Measurements from ENCODE around the gene RCBTB1.
"Not testable (repeated sequence)": the region's sequence is repeated elsewhere in the genome, so short reads cannot be mapped to it uniquely, and the experiment has no call there.

The RCBTB1 gene

GRCh38 chr13:49606747-49607648 lies 21.6 kb upstream of the RCBTB1 start:
- peak; percentile 86 for DNase-seq (ENCODE audit: low spot score)

- DNase-seq (ENCODE audit: low spot score): peak; percentile 22
Observed at GRCh38 chr13:49604570-49604969, 19.2 kb upstream of the RCBTB1 start.

DNA sequence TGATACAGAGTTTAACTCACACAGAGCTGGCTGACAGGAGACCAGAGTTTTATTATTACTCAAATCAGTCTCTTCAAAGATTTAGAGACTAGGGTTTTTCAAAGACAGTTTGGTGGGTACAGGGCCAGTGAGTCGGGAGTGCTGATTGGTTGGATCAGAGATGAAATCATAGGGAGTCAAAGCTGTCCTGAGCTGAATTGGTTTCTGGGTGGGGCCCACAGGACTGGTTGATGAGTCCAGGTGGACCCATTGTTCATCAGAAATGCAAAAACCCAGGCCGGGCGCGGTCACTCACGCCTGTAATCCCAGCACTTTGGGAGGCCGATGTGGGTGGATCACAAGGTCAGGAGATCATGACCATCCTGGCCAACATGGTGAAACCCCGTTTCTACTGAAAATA lies 17.3 kb upstream of the RCBTB1 start:
- DNase-seq (ENCODE audit: low spot score): not testable (repeated sequence)

DNA sequence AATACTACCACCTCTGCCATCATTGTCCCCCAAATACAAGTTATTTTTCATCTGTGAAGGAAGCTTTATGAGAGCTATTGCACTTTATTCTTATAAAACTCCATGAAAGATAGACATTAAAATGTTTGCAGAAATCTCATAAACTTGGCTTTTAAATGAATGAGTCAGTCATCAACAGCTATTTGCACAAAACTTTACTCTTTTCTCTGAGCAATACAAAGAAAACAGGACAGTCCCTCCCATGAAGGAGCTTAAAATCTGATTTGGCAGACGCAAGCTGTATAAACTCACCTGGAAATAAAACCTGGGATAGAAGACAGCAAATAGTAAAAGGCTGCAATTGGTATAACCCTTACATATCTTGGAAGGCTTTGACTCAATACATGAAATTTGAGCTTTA lies 16.6 kb upstream of the RCBTB1 start:
- DNase-seq (ENCODE audit: low spot score): no peak

DNA sequence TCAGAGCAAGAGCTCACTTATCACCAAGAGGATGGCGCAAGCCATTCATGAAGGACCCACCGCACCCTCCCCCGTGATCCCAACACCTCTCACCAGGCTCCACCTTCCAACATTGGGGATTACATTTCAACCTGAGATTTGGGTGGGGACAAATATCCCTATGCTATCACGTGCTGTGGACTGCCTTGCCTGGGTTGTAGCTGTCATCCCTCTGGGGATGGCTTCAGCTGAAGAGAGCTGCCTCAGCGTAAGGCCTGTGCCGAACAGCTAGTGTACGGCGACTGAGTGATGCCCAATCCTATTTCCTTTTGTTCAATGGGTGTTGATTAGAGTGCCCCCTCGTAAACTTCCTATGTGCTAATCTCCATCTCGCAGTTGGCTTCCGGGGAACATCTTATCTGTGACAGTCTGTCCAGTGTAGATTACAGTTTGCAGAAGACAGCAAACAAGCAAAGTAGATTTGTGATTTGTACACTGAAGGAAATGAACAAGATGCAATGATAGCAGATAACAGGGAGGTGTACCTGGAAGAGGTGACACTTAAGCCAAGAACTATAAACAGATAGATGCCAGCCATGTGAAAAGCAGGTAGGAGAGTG lies 11.8 kb upstream of the RCBTB1 start:
- DNase-seq (ENCODE audit: low spot score): no peak

- no peak for DNase-seq (ENCODE audit: low spot score)
Observed at GRCh38 chr13:49596221-49596620, 10.9 kb upstream of the RCBTB1 start.

DNA sequence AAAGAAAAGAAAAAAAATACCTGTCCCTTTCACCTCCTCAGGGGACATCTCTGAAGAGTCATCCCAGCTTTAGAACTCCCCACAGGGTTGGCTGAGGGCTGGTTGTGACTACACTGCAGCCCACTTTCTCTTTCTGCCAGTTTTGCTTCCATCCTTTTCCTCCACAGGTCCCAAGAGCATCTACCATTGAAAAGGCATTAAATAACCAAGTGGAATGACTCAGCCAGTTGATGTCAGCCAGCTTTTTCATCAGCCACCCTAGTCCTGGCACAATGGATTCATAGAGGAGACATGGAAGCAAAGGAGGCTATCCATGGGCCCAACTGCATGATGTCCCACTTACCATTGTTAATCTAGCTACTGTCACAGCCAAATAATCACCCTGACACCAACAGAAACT lies 9.2 kb upstream of the RCBTB1 start:
- DNase-seq (ENCODE audit: low spot score): no peak

DNA sequence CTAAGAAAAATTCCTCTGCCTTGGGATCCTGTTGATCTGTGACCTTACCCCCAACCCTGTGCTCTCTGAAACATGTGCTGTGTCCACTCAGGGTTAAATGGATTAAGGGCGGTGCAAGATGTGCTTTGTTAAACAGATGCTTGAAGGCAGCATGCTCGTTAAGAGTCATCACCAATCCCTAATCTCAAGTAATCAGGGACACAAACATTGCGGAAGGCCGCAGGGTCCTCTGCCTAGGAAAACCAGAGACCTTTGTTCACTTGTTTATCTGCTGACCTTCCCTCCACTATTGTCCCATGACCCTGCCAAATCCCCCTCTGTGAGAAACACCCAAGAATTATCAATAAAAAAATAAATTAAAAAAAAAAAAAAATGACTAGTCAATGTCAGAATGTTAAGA lies 8.5 kb upstream of the RCBTB1 start:
- DNase-seq (ENCODE audit: low spot score): not testable (repeated sequence)

GRCh38 chr13:49590714-49591113 lies 5.4 kb upstream of the RCBTB1 start:
- DNase-seq (ENCODE audit: low spot score): not testable (repeated sequence)

DNA sequence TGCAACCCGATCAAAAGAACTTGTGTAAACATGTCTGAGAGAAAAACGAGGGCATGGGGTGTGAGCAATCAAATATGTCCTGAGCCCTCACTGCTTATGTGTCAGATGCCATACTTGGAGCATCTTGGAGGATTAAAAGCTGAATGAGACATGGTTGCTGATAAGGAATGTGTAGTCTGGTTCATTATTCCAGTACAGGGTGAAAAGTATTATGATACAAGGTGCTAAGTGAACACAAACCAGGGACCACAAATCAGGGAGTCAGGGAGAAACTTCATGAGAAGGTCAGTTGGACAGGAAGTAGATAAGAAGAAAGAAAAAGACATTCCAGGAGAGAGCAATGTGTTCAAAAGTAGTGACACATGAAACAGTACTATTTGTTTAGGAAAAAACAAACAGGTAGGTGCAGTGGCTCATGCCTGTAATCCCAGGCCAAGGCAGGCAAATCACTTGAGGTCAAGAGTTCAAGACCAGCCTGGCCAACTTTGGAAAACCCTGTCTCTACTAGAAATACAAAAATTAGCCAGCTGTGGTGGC lies 2.0 kb upstream of the RCBTB1 start:
- no peak for DNase-seq (ENCODE audit: low spot score)

GRCh38 chr13:49586717-49587116 lies 1.4 kb upstream of the RCBTB1 start:
- DNase-seq (ENCODE audit: low spot score): no peak

GRCh38 chr13:49584771-49585182 lies 581 bp downstream of the RCBTB1 start:
- peak; percentile 26 for DNase-seq (ENCODE audit: low spot score)

DNA sequence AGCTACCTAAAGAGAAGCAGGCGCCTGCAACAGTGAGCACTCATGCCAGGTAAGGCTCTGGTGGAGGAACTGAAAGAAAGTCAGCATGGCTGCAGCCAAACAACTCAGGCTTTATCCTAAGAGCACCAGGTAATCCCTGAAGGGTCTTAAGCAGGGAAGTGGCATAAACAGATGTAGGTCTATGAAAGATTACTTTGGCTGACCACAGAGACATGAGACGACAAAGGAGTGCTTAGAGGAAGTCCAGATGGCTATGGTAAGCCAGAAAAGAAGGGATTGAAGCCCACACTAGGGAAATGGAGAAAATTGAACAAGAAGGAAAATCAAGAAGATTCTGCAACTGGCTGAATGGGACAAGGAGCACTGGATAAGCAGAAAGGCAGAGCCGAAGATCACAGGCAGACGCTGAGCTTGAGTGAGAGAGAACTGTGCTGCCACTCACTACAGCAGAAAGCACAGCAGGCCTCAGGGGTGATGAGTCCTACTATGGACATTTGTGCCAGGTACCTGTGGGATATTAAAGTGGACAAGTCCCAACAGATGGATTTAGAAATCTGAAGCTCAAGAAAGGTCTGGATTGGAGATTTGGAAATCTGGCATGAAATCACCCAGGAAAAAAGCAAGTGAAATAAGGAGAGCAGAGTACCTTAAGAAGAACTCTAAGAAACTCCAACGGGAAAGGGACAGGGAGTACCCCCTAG lies 4.2 kb downstream of the RCBTB1 start:
- no peak for DNase-seq (ENCODE audit: low spot score)

GRCh38 chr13:49579501-49579900 lies 5.9 kb downstream of the RCBTB1 start:
- DNase-seq (ENCODE audit: low spot score): no peak

- no peak for DNase-seq (ENCODE audit: low spot score)
Observed at GRCh38 chr13:49571299-49572240, 13.8 kb downstream of the RCBTB1 start.

DNA sequence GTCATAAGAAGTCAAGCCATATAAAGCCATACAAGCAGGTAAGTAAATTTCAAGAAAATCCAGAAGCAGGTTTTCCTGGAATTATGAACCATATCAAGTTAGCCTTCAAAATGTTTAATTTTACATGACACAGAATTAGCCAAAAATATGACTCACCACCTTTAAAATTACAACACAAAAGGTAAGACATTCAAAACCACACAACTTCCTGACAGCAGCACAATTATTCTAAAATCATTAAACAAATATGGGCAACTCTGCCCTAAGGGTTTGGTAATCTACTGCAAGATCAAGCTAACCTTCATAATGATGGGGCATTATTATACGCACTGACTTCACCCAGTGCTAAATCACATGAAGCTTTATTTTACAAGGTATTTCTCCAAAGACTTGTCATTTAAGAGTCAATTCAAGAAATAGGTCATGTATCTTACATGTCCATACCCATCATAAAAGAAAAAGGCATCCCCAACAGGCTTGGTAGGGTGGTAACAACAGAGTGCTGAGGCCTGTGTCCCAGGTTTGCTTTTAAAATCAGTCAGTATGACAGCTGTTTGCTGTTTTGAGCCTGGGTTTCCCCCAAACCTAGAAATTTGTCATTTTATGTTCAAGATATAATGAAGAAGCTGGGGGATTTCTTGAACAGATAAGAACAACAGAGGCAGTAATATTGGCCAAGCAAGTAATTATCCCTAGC lies 15.2 kb downstream of the RCBTB1 start:
- no peak for DNase-seq (ENCODE audit: low spot score)

GRCh38 chr13:49567491-49567890 lies 17.9 kb downstream of the RCBTB1 start:
- no peak for DNase-seq (ENCODE audit: low spot score)

- DNase-seq (ENCODE audit: low spot score): no peak
Observed at GRCh38 chr13:49566461-49566860, 18.9 kb downstream of the RCBTB1 start.

DNA sequence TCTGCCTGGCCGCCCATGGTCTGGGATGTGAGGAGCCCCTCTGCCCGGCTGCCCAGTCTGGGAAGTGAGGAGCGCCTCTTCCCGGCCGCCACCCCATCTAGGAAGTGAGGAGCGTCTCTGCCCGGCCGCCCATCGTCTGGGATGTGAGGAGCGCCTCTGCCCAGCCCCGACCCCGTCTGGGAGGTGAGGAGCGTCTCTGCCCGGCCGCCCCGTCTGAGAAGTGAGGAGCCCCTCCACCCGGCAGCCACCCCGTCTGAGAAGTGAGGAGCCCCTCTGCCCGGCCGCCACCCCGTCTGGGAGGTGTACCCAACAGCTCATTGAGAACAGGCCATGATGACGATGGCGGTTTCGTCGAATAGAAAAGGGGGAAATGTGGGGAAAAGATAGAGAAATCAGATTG lies 19.9 kb downstream of the RCBTB1 start:
- DNase-seq (ENCODE audit: low spot score): not testable (repeated sequence)

GRCh38 chr13:49563516-49563915 lies 21.8 kb downstream of the RCBTB1 start:
- no peak for DNase-seq (ENCODE audit: low spot score)

- no peak for DNase-seq (ENCODE audit: low spot score)
Observed at GRCh38 chr13:49561062-49561410, 24.3 kb downstream of the RCBTB1 start.

Measured in SK-N-DZ (cell line).